GM13977 (cell line): ENCODE measurements around the gene GDPD5.
"Not testable (repeated sequence)": the region's sequence is repeated elsewhere in the genome, so short reads cannot be mapped to it uniquely, and the experiment has no call there.

Experiments
- DNase-seq: peaks from one replicate; pipeline ENCODE4 v3.0.0; 2012; ENCODE audit warnings: low spot score
- CTCF ChIP-seq: IDR thresholded peaks from 2 replicates; pipeline ENCODE4 v1.5.1; 2012; ENCODE audit warnings: mild to moderate bottlenecking, control low read depth; ENCODE audit not compliant: insufficient read depth; ENCODE audit errors: extremely low read depth, missing control alignments
- in situ Hi-C: fragments of 300-500 bp; cut with MboI; formaldehyde crosslinking; loops from one replicate; pipeline ENCODE4 v1.12.0; 2022; ENCODE audit warnings: low sequenced_read_pairs, low pct_unique_long_range_greater_than_20kb, mixed read lengths, inconsistent platforms; ENCODE audit not compliant: unreplicated experiment

GDPD5 gene

GRCh38 chr11:75420224-75421034, 105.3 kb downstream of the GDPD5 start:
- no peak for TF ChIP-seq CTCF
- no peak for DNase-seq
- in situ Hi-C loops, result no loop called here

GRCh38 chr11:75413864-75414263, 111.9 kb downstream of the GDPD5 start:
- no peak for TF ChIP-seq CTCF
- no peak for DNase-seq
- in situ Hi-C loops, result no loop called here

- in situ Hi-C loops, DNase-seq: not testable (repeated sequence)
Measured at GRCh38 chr11:75413146-75413545, 112.6 kb downstream of the GDPD5 start.

- DNase-seq, in situ Hi-C loops: not testable (repeated sequence)
Measured at GRCh38 chr11:75409971-75410370, 115.8 kb downstream of the GDPD5 start.

GRCh38 chr11:75408957-75409219, 116.9 kb downstream of the GDPD5 start:
- no peak for TF ChIP-seq CTCF
- in situ Hi-C loops, result no loop called here
- no peak for DNase-seq

- TF ChIP-seq CTCF, result no peak
- in situ Hi-C loops, result no loop called here
- no peak for DNase-seq
Measured at GRCh38 chr11:75406338-75406777, 119.4 kb downstream of the GDPD5 start.

- TF ChIP-seq CTCF, result no peak
- in situ Hi-C loops, result no loop called here
- no peak for DNase-seq
Measured at GRCh38 chr11:75403983-75404658, 121.6 kb downstream of the GDPD5 start.
